Measurements from ENCODE around the gene FMOD.

DNA sequence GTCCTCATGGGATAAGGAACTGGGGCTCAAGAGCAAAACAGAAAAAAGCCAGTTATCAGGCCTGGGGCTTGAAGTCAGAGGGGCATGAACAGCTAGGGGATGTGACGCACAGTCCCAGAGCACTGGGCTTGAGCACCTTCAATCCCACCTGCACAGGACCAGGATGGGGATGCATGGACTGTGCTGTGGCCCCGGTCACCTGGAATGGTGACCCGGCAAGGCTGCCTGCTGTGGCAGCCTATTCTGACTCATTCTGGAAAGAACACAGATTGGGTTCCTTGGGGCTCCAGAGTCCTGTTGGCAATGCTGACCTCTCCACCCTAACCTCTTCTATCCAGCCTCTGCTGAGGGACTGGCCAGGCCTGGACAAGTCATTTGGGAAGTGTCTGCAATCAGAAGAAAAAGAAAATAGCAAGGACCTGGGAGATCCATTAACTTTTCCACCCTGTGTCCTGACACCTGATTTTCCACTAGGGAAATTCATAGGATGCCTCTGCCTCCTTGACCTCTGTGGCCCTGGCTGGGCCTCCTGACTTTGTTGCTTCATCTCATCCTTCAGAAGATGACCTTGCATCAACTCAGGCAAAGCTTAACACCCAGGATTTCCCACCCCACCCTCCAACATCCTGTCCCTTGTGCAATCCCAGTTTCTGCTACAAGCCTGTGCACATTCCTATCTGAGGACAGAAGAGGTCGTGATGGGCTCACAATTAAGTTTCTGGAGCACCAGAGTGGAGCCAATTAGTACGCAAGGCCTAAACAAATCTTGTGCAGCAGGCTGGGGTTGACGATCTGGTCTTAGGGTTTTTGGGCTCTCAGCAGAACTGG, 17.9 kb upstream of the FMOD start:
- TF ChIP-seq, protein P1, sequence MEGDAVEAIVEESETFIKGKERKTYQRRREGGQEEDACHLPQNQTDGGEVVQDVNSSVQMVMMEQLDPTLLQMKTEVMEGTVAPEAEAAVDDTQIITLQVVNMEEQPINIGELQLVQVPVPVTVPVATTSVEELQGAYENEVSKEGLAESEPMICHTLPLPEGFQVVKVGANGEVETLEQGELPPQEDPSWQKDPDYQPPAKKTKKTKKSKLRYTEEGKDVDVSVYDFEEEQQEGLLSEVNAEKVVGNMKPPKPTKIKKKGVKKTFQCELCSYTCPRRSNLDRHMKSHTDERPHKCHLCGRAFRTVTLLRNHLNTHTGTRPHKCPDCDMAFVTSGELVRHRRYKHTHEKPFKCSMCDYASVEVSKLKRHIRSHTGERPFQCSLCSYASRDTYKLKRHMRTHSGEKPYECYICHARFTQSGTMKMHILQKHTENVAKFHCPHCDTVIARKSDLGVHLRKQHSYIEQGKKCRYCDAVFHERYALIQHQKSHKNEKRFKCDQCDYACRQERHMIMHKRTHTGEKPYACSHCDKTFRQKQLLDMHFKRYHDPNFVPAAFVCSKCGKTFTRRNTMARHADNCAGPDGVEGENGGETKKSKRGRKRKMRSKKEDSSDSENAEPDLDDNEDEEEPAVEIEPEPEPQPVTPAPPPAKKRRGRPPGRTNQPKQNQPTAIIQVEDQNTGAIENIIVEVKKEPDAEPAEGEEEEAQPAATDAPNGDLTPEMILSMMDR (IDR thresholded peaks at IDR 0.05): peak in 3 of 6 experiments; percentile 4 to 30 (median 30)
- no peak for TF ChIP-seq POLR2A (IDR thresholded peaks at IDR 0.05)
